Raji (cell line): ENCODE data around the gene NUMBL.

Experiments used
- POLR2A ChIP-seq: IDR thresholded peaks from 2 replicates; pipeline ENCODE4 v1.6.1; 2011; ENCODE audit warnings: low read depth, low read length, control low read depth; ENCODE audit not compliant: insufficient read depth

The NUMBL gene

GRCh38 chr19:40666803-40667438 is 23.5 kb downstream of the NUMBL start:
- TF ChIP-seq POLR2A = no peak

- no peak for TF ChIP-seq POLR2A
Measured at GRCh38 chr19:40663695-40664692, 26.5 kb downstream of the NUMBL start.

GRCh38 chr19:40662925-40663694 is 27.3 kb downstream of the NUMBL start:
- peak; percentile 43; the same call in 1 of the 2 replicates for TF ChIP-seq POLR2A

GRCh38 chr19:40661616-40662015 is 28.8 kb downstream of the NUMBL start:
- TF ChIP-seq POLR2A = no peak

GRCh38 chr19:40659566-40659965 is 30.9 kb downstream of the NUMBL start:
- TF ChIP-seq POLR2A = no peak

GRCh38 chr19:40659116-40659515 is 31.3 kb downstream of the NUMBL start:
- no peak for TF ChIP-seq POLR2A

GRCh38 chr19:40658031-40658430 is 32.4 kb downstream of the NUMBL start:
- TF ChIP-seq POLR2A = no peak

GRCh38 chr19:40650749-40651305 is 39.6 kb downstream of the NUMBL start:
- no peak for TF ChIP-seq POLR2A

- TF ChIP-seq POLR2A = no peak
Measured at GRCh38 chr19:40646743-40647254, 43.7 kb downstream of the NUMBL start.

GRCh38 chr19:40642757-40643305 is 47.6 kb downstream of the NUMBL start:
- TF ChIP-seq POLR2A = no peak

GRCh38 chr19:40642051-40642706 is 48.3 kb downstream of the NUMBL start:
- no peak for TF ChIP-seq POLR2A

GRCh38 chr19:40641281-40641680 is 49.2 kb downstream of the NUMBL start:
- no peak for TF ChIP-seq POLR2A

GRCh38 chr19:40640744-40641143 is 49.7 kb downstream of the NUMBL start:
- TF ChIP-seq POLR2A = no peak

- TF ChIP-seq POLR2A = no peak
Measured at GRCh38 chr19:40639638-40639982, 50.8 kb downstream of the NUMBL start.
